ENCODE data around the gene HAX1.

DNA sequence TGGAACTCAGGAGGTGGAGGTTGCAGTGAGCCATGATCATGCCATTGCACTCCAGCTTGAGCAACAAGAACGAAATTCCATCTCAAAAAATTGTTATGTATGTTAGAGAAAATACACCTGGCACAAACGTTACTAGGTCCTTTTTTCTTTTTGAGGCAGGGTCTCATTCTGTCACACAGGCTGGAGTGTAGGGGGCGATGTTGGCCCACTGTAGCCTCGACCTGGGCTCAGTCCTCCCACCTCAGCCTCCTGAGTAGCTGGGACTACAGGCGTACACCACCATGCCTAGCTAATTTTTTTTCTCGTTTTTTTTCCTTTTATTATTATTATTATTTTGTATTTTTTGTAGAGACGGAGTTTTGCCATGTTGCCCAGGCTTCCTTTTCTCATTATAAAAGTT is 4.4 kb downstream of the HAX1 start:
- TF ChIP-seq POLR2A (IDR thresholded peaks at IDR 0.05; ENCODE audit: low read depth, low read length) (no peak), POLR2AphosphoS5 (IDR thresholded peaks at IDR 0.05; ENCODE audit: low read depth, low read length) (no peak), POU2F2 (IDR thresholded peaks at IDR 0.05; ENCODE audit: low read depth, low read length) (no peak), TAF1 (IDR thresholded peaks at IDR 0.05; ENCODE audit: low read depth, low read length) (no peak), SPI1 (IDR thresholded peaks at IDR 0.05; ENCODE audit: low read depth, low read length) (no peak)

Data from GM12891 (cell line).